Pancreas (tissue), 10 donors: ENCODE measurements around the gene VWA5B1. TPM values are rescaled to one million over a fixed set of nuclear protein-coding genes. Genes with fewer than 3 reads are reported as not detected.

Experiments
- ATAC-seq, 4 donors: fragments of 200-7000 bp; cut with Tn5 transposase; one replicate each; pipeline versions ENCODE4 v1.8.0 to v1.9.1; 2020; ENCODE audit warnings: mild to moderate bottlenecking in 4 of 4, moderate library complexity in 4 of 4
- DNase-seq, 6 donors: peaks; one replicate each; pipeline ENCODE4 v3.0.0-alpha.2; 2020
- FAIRE-seq: peaks from 2 replicates; lab custom pipeline; 2012; peaks lifted over from hg19 to GRCh38; lab: Jason Lieb, UNC
- H3K27ac ChIP-seq, 4 donors: fragments of 200-600 bp; sonication (generic); 1 replicate in 3 of 4; 2 replicates in 1 of 4; pipeline versions ENCODE4 v1.5.0 to v1.8.0; 2020
- H3K27me3 ChIP-seq, 4 donors: fragments of 200-600 bp; one replicate each; pipeline ENCODE4 v1.8.0; 2021
- H3K36me3 ChIP-seq, 3 donors: fragments of 200-600 bp; sonication (generic) in 1 of 3; one replicate each; pipeline versions ENCODE4 v1.5.0 to v1.8.0; 2020 to 2021
- H3K4me1 ChIP-seq, 3 donors: fragments of 200-600 bp; one replicate each; pipeline ENCODE4 v1.8.0; 2021
- H3K4me3 ChIP-seq, 4 donors: fragments of 200-600 bp; sonication (generic) in 2 of 4; one replicate each; pipeline versions ENCODE4 v1.5.0 to v1.8.0; 2020 to 2021
- H3K9me3 ChIP-seq, 4 donors: fragments of 200-600 bp; one replicate each; pipeline ENCODE4 v1.8.0; 2021
- CTCF ChIP-seq, 4 donors: fragments of 200-600 bp; sonication (generic) in 3 of 4; IDR thresholded peaks; one replicate each; pipeline versions ENCODE4 v1.5.0 to v1.8.0; 2021; ENCODE audit warnings: antibody characterized with exemption in 4 of 4
- WGBS, 2 donors: extraction: QIAGEN DNeasy Blood & Tissue Kit; methylation state at CpG; one replicate each; pipeline ENCODE4 v1.1.7; 2013; 5-methylcytosine and 5-hydroxymethylcytosine counted together
- intact Hi-C, 3 donors: fragments of 100-400 bp; cut with DNase I; formaldehyde crosslinking; loops; one replicate each; pipeline versions ENCODE4 v1.11.1 to v1.14.2; 2022
- polyA plus RNA-seq, 2 donors: library from polyadenylated mRNA; stranded (reverse); fragments of 200-250 nt; gene quantifications; one replicate each; pipeline ENCODE4 v1.2.3, GENCODE V29; 2013
- total RNA-seq, 6 donors: library from RNA; stranded (reverse); fragmentation: NEBNext Ultra II Directional in 4 of 6; extraction: Animal tissue kit (Norgen Biotek cat#: 25700) in 4 of 6; gene quantifications; one replicate each; pipeline versions ENCODE4 v1.2.1 to v1.2.4, GENCODE V29; 2021 to 2023
- donor health status: healthy with polysubstance abuse.
- donor health status: DM: no; HTN: no; CAD: no; lungs with moderate emphysema.
- donor health status: DM: no; HTN: no; CAD: no.
- donor health status: control.
- donor health status: control.
- donor health status: Bipolar disorder and iron deficiency.
- donor health status: DM: yes; HTN: yes; CAD: no.
- donor health status: DM: no; HTN: no; CAD: no.
- donor health status: DM: no; HTN: no; CAD: no.
- donor health status: DM: yes; HTN: yes; CAD: no.

VWA5B1 gene
- total and polyA plus RNA-seq, 8 donors = 0.16 to 0.70 (median 0.29) TPM; not detected in 1

- 74 to 86% methylated on average over 7 of the region's 7 CpGs for WGBS, 2 donors
These were observed 11.2 kb upstream of the VWA5B1 start for GRCh38 chr1:20279509-20279908.

GRCh38 chr1:20280341-20280740 lies 10.3 kb upstream of the VWA5B1 start:
- TF ChIP-seq CTCF (IDR thresholded peaks at IDR 0.05) = no peak
- DNase-seq (no peak), FAIRE-seq (no peak), ATAC-seq (no peak)
- Histone ChIP-seq H3K36me3 (no peaks in the 10 kb centered on the region), H3K27ac (no peak overlapping the region), H3K9me3 (no peaks in the 10 kb centered on the region), H3K4me1 (no peaks in the 10 kb centered on the region), H3K27me3 (no peaks in the 10 kb centered on the region), H3K4me3 (no peak overlapping the region)
- 80 to 90% methylated on average over 1 of the region's 1 CpG for WGBS, 2 donors
- intact Hi-C loops = no loop called here

More at GRCh38 chr1:20279509-20279908, 11.2 kb upstream of the VWA5B1 start:
- intact Hi-C loops = no loop called here
- no peak for TF ChIP-seq CTCF (IDR thresholded peaks at IDR 0.05)
- H3K36me3 ChIP-seq = no peaks in the 10 kb centered on the region
- H3K9me3 ChIP-seq = no peaks in the 10 kb centered on the region
- no peaks in the 10 kb centered on the region for H3K4me1 ChIP-seq
- DNase-seq (no peak), FAIRE-seq (no peak), ATAC-seq (peak in 1 of 4 donors; percentile 53)
- no peak overlapping the region for H3K27ac ChIP-seq
- no peaks in the 10 kb centered on the region for H3K27me3 ChIP-seq
- H3K4me3 ChIP-seq = no peak overlapping the region

GRCh38 chr1:20280906-20281305 lies 9.8 kb upstream of the VWA5B1 start:
- no peaks in the 10 kb centered on the region for H3K27me3 ChIP-seq
- no peak overlapping the region for H3K4me3 ChIP-seq
- TF ChIP-seq CTCF (IDR thresholded peaks at IDR 0.05) = no peak
- no peak for DNase-seq
- no peaks in the 10 kb centered on the region for H3K9me3 ChIP-seq
- no peaks in the 10 kb centered on the region for H3K36me3 ChIP-seq
- intact Hi-C loops = no loop called here
- FAIRE-seq = no peak
- H3K27ac ChIP-seq = no peak overlapping the region
- 74 to 83% methylated on average over 6 of the region's 6 CpGs for WGBS, 2 donors
- H3K4me1 ChIP-seq = no peaks in the 10 kb centered on the region
- no peak for ATAC-seq

- WGBS, 2 donors = 52 to 58% methylated on average over 2 of the region's 2 CpGs
- Histone ChIP-seq H3K36me3 (no peaks in the 10 kb centered on the region), H3K4me3 (no peak overlapping the region), H3K9me3 (no peaks in the 10 kb centered on the region), H3K27me3 (no peaks in the 10 kb centered on the region), H3K4me1 (no peaks in the 10 kb centered on the region), H3K27ac (no peak overlapping the region)
- no peak for FAIRE-seq
- no peak for DNase-seq
- intact Hi-C loops = no loop called here
- ATAC-seq = no peak
- no peak for TF ChIP-seq CTCF (IDR thresholded peaks at IDR 0.05)
These were observed 8.9 kb upstream of the VWA5B1 start for GRCh38 chr1:20281801-20282200.

- Histone ChIP-seq H3K9me3 (no peaks in the 10 kb centered on the region), H3K27ac (no peak overlapping the region), H3K4me3 (no peak overlapping the region), H3K36me3 (no peaks in the 10 kb centered on the region), H3K4me1 (no peaks in the 10 kb centered on the region), H3K27me3 (no peaks in the 10 kb centered on the region)
- DNase-seq (no peak), ATAC-seq (peak in 1 of 4 donors; percentile 25), FAIRE-seq (no peak)
- 45 to 58% methylated on average over 5 of the region's 5 CpGs for WGBS, 2 donors
- intact Hi-C loops = no loop called here
- no peak for TF ChIP-seq CTCF (IDR thresholded peaks at IDR 0.05)
These were observed 8.1 kb upstream of the VWA5B1 start for GRCh38 chr1:20282533-20282932.
